NCI-H2081 (cell line): ENCODE data around the gene RAB11FIP4.

ENCODE experiments used
- DNase-seq, 2 experiments: peaks; one replicate each; lab custom pipeline; 2025; lab: John Stamatoyannopoulos, UW

Gene RAB11FIP4

GRCh38 chr17:31524926-31525800 is 133.7 kb downstream of the RAB11FIP4 start:
- DNase-seq: peak; percentile 15 to 38

GRCh38 chr17:31525801-31526549 is 134.5 kb downstream of the RAB11FIP4 start:
- no peak for DNase-seq

DNA sequence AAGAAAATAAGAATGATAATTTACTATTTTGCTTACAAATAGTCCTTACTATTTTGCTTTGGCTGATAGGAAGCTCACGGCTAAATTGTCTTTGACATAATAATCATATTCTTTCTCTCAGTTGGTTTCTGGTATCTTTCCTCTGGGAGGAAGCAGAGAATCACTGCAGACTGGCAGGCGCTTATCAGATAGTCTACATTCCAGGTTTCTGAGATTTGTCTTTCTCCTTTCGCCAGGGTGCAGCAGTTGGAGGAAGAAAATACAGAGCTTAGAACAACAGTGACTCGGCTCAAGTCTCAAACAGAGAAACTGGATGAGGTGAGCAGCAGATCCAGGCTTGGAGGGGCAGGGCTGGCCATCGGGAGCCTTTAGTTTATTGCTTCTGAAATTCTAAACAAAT is 136.1 kb downstream of the RAB11FIP4 start:
- DNase-seq: no peak

- no peak for DNase-seq
Observed at GRCh38 chr17:31528291-31528874, 136.9 kb downstream of the RAB11FIP4 start.

DNA sequence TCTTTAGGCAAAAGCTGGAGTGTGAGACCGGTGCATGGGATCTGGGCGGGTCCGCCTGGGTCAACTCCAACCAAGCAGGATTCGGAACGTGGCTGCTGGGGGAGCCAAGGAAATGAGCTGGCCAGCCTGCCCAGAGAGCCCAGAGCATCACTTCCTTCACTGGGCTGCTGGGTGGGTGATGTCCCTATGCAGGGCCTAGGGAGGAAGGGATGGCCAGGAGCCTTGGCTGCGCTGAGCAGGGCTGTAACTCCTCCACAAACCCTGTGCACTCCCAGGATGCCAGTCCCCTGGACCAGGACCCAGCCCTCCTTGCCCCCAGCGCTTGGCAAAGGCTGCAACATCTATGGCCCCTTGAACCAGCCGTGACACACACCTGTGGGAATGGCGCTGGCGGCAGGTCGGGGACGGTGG is 138.4 kb downstream of the RAB11FIP4 start:
- no peak for DNase-seq

DNA sequence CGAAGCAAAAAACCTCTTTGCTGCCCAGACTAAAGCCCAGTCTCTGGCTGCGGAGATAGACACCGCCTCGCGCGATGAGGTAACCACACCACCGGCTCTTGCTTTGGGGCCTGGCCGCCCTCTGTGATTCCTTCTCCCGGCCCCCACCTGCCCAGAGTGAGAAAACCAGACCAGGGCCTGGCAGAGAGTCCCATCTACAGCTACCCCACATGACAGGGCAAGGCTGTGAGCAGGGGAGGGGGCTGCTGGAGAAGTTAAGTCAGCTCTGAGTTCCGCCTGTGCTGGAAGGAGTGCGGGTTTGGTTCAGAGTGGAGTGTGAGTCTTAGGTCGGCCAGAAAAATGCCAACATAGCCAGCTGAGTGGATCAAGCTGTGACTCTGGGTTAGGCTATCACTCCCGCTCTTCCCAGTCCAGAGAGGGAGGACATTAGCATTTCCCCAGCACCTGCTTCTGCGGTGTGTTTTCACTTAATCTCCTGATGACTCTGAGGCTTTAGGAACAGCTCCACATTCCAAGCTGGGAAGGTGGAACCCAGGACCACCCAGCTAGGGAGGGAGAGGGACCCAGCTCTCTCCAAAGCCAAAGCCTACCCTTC is 139.0 kb downstream of the RAB11FIP4 start:
- no peak for DNase-seq

GRCh38 chr17:31531336-31531980 is 140.0 kb downstream of the RAB11FIP4 start:
- DNase-seq: no peak

DNA sequence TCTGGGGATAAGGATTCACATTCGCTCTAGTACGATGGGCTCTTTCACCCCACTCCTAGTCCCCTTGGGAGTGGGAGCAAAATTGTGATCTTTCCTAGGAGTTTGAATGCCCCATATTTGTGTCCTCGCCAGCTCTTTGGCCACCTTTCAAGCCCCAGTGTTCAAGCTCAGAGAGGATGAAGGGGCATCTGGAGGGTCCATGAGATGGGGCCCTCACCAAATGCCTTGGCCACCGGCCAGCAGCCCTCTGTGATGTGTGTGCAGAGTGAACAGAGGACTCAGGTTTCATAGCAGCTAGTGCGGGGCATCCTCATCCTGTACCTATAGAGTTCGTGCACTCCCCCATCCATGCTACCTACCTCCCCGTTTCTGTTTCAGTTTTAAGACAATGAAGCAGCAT is 140.6 kb downstream of the RAB11FIP4 start:
- no peak for DNase-seq

DNA sequence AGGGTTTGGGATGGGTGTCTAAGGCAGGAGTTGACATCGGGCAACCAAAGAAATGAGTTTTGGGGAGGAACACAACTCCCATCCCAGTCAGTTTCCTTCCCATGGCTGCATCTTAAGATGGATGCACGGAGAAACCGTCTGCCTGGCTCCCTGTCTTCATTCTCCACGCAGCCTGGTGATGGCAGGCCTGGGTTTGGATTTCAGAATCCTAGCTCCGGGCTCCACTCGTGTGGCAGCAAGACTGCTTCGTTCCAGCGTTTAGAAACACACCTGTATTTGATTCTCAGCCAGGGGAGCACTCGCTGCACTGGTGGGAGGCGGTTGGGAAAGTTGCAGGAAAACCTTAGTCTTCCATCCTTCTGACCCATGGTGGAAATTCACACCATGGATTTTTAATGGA is 141.1 kb downstream of the RAB11FIP4 start:
- DNase-seq: no peak

GRCh38 chr17:31533546-31534155 is 142.2 kb downstream of the RAB11FIP4 start:
- DNase-seq: peak in 1 of 2 experiments; percentile 5

DNA sequence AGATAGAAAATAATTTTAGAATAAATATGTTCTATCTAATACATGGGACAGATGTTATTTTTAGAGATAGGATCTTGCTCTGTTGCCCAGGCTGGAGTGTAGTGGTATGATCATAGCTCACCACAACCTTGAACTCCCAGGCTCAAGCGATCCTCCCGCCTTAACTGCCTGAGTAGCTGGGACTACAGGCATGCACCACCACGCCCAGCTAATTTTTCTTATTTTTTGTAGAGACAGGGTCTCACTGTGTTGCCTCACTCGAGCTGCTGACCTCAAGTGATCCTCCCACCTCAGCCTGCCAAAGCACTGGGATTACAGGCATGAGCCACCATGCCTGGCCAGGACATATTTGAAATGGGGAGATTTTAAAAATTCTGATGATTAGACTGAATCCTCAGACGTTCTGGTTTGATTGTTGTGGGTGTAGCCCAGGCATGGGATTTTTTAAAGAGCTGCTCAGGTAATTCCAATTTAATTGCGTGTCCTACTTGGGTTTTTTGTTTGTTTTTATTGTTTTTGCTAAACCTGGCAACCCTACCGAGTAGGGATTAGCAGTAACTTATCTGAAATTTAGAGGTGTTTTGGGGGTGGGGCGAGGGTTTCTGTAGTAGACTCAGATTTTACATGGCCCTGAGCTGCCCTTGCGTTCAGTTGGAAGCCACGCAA is 142.9 kb downstream of the RAB11FIP4 start:
- no peak for DNase-seq

DNA sequence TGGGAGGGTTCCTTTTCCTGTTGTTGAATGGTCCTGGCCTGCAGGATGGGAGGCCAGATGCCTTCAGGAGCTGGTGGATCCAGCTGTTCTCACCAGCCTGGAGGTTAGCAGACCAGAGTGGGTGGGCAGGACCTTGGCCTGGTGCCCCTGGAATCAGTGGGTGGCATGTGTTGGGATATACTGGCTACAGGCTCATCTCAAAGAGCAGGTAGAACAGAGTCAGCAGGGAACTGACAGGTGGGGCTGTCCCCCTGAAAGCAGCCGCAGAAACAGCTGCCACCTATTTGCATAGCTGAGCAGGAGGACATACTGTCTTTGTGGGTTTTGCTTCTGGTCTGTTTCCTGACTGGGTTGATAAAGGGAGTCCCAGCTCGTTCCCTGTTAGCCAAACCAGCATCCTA is 144.1 kb downstream of the RAB11FIP4 start:
- DNase-seq: peak in 1 of 2 experiments; percentile 27

DNA sequence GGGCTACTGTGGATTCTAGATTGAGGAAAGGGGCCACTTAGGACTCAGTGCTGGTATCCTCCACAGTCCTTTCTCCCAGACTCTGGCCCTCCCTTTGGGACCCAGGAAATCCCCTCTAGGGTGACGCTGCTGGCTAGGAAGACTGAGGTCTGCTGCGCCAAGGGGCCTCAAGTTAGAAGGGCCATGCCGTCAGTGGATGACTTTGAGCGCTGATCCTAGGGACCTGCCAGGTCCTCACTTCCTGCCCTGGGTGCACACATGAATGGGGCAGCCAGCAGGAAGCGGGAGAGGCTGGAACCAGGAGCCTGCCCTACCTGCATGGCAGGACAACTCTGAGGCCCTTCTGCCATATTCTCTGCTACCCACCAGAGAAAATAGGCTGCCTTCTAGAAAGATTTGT is 145.0 kb downstream of the RAB11FIP4 start:
- DNase-seq: no peak

DNA sequence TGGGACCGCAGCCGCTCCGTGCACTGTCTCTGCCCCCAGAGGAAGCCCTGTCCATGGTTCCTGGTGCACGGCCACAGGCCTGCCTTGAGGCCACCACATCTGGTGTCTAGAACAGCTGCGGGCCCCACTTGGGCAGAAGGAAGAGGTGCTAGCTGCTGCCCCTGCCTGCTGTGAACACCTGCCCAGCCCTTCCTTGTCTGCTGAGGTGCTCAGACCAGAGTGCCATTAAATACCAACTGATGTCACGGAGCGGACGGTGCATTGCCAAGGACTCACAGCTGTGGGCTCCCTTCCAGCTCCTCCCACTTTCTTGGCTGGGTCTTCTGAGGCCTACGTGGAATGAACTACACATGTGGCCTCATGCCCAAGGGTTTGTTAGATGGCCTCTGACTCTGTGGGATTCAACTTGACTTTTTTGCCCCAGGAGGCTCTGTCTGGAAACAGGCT is 146.1 kb downstream of the RAB11FIP4 start:
- DNase-seq: no peak

DNA sequence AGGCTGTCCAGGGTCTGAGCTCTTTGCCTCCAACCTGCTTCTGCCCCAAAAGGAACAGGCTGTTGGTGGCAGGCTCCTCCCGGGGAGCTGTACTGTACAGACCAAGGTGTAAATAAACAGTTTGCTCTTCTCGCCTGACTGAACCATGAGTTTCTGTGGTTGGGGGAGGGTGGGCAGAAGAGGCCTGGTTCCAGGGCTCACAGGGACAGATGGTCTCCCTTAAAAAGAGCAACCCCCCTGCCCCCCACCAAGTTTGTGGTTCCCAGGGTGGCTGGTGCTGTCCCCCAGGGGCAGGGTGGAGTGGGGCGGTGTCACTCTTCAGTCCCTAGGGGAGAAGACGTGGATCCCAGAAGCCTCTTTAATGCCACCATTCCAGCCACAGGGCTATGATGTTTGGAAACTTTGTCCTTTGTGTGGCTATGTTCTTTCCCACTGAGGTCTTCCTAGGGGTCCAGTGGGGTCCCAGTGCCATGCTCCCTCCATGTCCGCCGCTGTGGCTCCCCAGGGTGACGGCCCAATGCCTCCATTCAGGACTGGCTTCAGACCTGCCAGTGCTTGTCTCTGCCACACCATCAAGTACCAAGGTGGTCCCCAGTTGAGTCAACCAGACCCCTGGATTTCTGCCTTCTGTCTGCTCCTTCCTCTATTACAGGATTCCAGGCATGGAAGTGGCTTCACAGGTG is 146.7 kb downstream of the RAB11FIP4 start:
- DNase-seq: no peak

GRCh38 chr17:31540602-31541307 is 149.3 kb downstream of the RAB11FIP4 start:
- DNase-seq: no peak

- no peak for DNase-seq
Observed at GRCh38 chr17:31541559-31541958, 150.1 kb downstream of the RAB11FIP4 start.

GRCh38 chr17:31544186-31544585 is 152.7 kb downstream of the RAB11FIP4 start:
- DNase-seq: no peak

- DNase-seq: no peak
Observed at GRCh38 chr17:31546650-31547049, 155.2 kb downstream of the RAB11FIP4 start.

DNA sequence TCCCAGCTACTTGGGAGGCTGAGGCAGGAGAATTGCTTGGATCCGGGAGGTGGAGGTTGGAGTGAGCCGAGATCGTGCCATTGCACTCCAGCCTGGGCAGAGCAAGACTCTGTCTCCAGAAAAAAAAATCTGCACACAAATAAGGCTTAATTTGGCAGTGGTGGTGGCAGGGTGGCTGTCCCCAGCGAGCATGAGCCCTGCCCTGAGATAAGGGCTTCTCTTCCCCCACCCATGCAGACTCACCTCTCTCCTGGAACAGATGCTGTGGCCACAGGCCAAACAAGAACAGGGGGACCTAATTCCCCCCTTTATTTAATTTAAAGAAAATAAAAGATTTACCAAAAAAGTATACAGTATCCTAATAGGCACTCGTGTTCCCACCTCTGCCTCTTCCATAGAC is 157.2 kb downstream of the RAB11FIP4 start:
- no peak for DNase-seq
